GM23248 (cell line): ENCODE measurements around the gene WNK2.

Source experiments
- EZH2 ChIP-seq: fragments of 200-600 bp; sonication (generic); IDR thresholded peaks from 2 replicates; pipeline ENCODE4 v1.6.1; 2018; ENCODE audit warnings: antibody characterized with exemption, mild to moderate bottlenecking; ENCODE audit not compliant: insufficient read depth, poor library complexity, severe bottlenecking
- EZH2phosphoT487 ChIP-seq: fragments of 200-600 bp; sonication (generic); IDR thresholded peaks from 2 replicates; pipeline ENCODE4 v1.6.1; 2018; ENCODE audit warnings: antibody characterized with exemption, moderate library complexity, mild to moderate bottlenecking, low read depth; ENCODE audit not compliant: insufficient read depth

- no peak for TF ChIP-seq EZH2
- no peak for TF ChIP-seq EZH2phosphoT487
Observed at GRCh38 chr9:93324191-93324834, 140.4 kb downstream of the WNK2 start.
